Keratinocyte (primary cell): ENCODE results near the gene NRP1.

ENCODE experiments used
- CTCF ChIP-seq, 3 experiments: IDR thresholded peaks in 1 of 3; conservative IDR thresholded peaks in 1 of 3; optimal IDR thresholded peaks in 1 of 3; 2 replicates in 2 of 3; 3 replicates in 1 of 3; pipeline versions ENCODE3 to v1.5.1; 2011; ENCODE audit warnings: low read length in 3 of 3, mild to moderate bottlenecking in 3 of 3, moderate library complexity in 2 of 3, control low read depth in 1 of 3, inconsistent platforms in 1 of 3; ENCODE audit not compliant: insufficient read depth in 2 of 3; ENCODE audit errors: extremely low read depth in 1 of 3
- EZH2 ChIP-seq: IDR thresholded peaks from one replicate; pipeline ENCODE4 v1.6.1; 2012; ENCODE audit warnings: inconsistent platforms, mild to moderate bottlenecking, low read length, moderate library complexity

GRCh38 chr10:33215154-33215553 lies 119.3 kb downstream of the NRP1 start:
- no peak for TF ChIP-seq CTCF (optimal IDR thresholded peaks at IDR 0.05 in 1 of 3, IDR thresholded peaks at IDR 0.05 in 1 of 3, conservative IDR thresholded peaks at IDR 0.05 in 1 of 3; ENCODE audit: extremely low read depth in 1 of 3, insufficient read depth in 2 of 3, low read length in 3 of 3)
- no peak for TF ChIP-seq EZH2
